ENCODE results near the gene PDS5B.

Gene PDS5B

GRCh38 chr13:32590266-32590665 lies 4.0 kb downstream of the PDS5B start:
- no peak for DNase-seq (ENCODE audit: low spot score)

GRCh38 chr13:32592082-32592481 lies 5.8 kb downstream of the PDS5B start:
- no peak for DNase-seq (ENCODE audit: low spot score)

GRCh38 chr13:32594157-32594738 lies 8.0 kb downstream of the PDS5B start:
- DNase-seq (ENCODE audit: low spot score) = no peak

- no peak for DNase-seq (ENCODE audit: low spot score)
Observed at GRCh38 chr13:32595306-32595705, 9.1 kb downstream of the PDS5B start.

GRCh38 chr13:32600890-32601289 lies 14.6 kb downstream of the PDS5B start:
- DNase-seq (ENCODE audit: low spot score) = no peak

- DNase-seq (ENCODE audit: low spot score) = no peak
Observed at GRCh38 chr13:32609428-32609827, 23.2 kb downstream of the PDS5B start.

- no peak for DNase-seq (ENCODE audit: low spot score)
Observed at GRCh38 chr13:32610538-32610937, 24.3 kb downstream of the PDS5B start.

- DNase-seq (ENCODE audit: low spot score) = no peak
Observed at GRCh38 chr13:32610977-32611376, 24.7 kb downstream of the PDS5B start.

- DNase-seq (ENCODE audit: low spot score) = no peak
Observed at GRCh38 chr13:32616883-32617511, 30.7 kb downstream of the PDS5B start.

GRCh38 chr13:32622827-32623226 lies 36.6 kb downstream of the PDS5B start:
- DNase-seq (ENCODE audit: low spot score) = no peak

- DNase-seq (ENCODE audit: low spot score) = no peak
Observed at GRCh38 chr13:32624441-32624840, 38.2 kb downstream of the PDS5B start.

GRCh38 chr13:32627793-32628192 lies 41.5 kb downstream of the PDS5B start:
- DNase-seq (ENCODE audit: low spot score) = no peak

- no peak for DNase-seq (ENCODE audit: low spot score)
Observed at GRCh38 chr13:32629313-32629712, 43.1 kb downstream of the PDS5B start.

- DNase-seq (ENCODE audit: low spot score) = no peak
Observed at GRCh38 chr13:32629866-32630265, 43.6 kb downstream of the PDS5B start.

GRCh38 chr13:32632343-32632909 lies 46.2 kb downstream of the PDS5B start:
- no peak for DNase-seq (ENCODE audit: low spot score)

GRCh38 chr13:32636711-32637110 lies 50.5 kb downstream of the PDS5B start:
- DNase-seq (ENCODE audit: low spot score) = no peak

- no peak for DNase-seq (ENCODE audit: low spot score)
Observed at GRCh38 chr13:32638739-32639138, 52.5 kb downstream of the PDS5B start.

GRCh38 chr13:32639502-32640105 lies 53.4 kb downstream of the PDS5B start:
- DNase-seq (ENCODE audit: low spot score) = peak; percentile 69

GRCh38 chr13:32642316-32642715 lies 56.1 kb downstream of the PDS5B start:
- no peak for DNase-seq (ENCODE audit: low spot score)

GRCh38 chr13:32642858-32643257 lies 56.6 kb downstream of the PDS5B start:
- DNase-seq (ENCODE audit: low spot score) = no peak

GRCh38 chr13:32645854-32646253 lies 59.6 kb downstream of the PDS5B start:
- DNase-seq (ENCODE audit: low spot score) = no peak

- DNase-seq (ENCODE audit: low spot score) = no peak
Observed at GRCh38 chr13:32647926-32648325, 61.7 kb downstream of the PDS5B start.

GRCh38 chr13:32650705-32651311 lies 64.6 kb downstream of the PDS5B start:
- peak; percentile 61 for DNase-seq (ENCODE audit: low spot score)

All from putamen (tissue), 1 donor.